B cell (primary cell): Measurements from ENCODE around the gene CS. TPM values are rescaled to one million over a fixed set of nuclear protein-coding genes. Genes with fewer than 3 reads are reported as not detected.

ENCODE experiments used
- ATAC-seq: fragments of 200-7000 bp; cut with Tn5 transposase; one replicate; pipeline ENCODE4 v1.10.0; 2021; ENCODE audit warnings: low read depth, mild to moderate bottlenecking, moderate number of reproducible peaks, moderate library complexity
- CTCF ChIA-PET: fragments of 350-600 bp; sonication (Branson Sonifier 250); formaldehyde crosslinking; loops from one replicate; lab custom pipeline; 2021; ENCODE audit warnings: antibody characterized with exemption, inconsistent platforms; lab: Charles Lee
- POLR2A ChIA-PET: fragments of 350-600 bp; sonication (Branson Sonifier 250); formaldehyde crosslinking; loops from one replicate; lab custom pipeline; 2021; ENCODE audit warnings: antibody characterized with exemption; lab: Charles Lee
- DNase-seq: peaks from one replicate; pipeline ENCODE4 v3.0.0; 2013
- H2AFZ ChIP-seq: 2 replicates; pipeline ENCODE4 v1.6.1; 2012; ENCODE audit warnings: mild to moderate bottlenecking, low read depth, low read length; ENCODE audit not compliant: insufficient read depth, poor library complexity, severe bottlenecking
- H3K27ac ChIP-seq, 2 donors: 1 replicate in 1 of 2; 2 replicates in 1 of 2; pipeline ENCODE4 v1.5.1; 2012 to 2013; ENCODE audit warnings: low read length in 2 of 2, mild to moderate bottlenecking in 2 of 2, moderate library complexity in 1 of 2
- H3K27me3 ChIP-seq, 4 experiments: fragments of 200-600 bp in 1 of 4; sonication (generic) in 1 of 4; replicated peaks in 1 of 4; 1 replicate in 2 of 4; 2 replicates in 2 of 4; pipeline versions ENCODE4 v1.6.1 to v1.7.0; 2013 to 2016; ENCODE audit warnings: low read length in 3 of 4, mild to moderate bottlenecking in 2 of 4, mixed read lengths in 1 of 4, moderate library complexity in 1 of 4; ENCODE audit not compliant: insufficient read depth in 4 of 4, control insufficient read depth in 3 of 4; ENCODE audit errors: control extremely low read depth in 1 of 4
- H3K36me3 ChIP-seq, 2 experiments: replicated peaks in 1 of 2; 1 replicate in 1 of 2; 2 replicates in 1 of 2; pipeline versions ENCODE4 v1.6.1 to v1.7.1; 2013; ENCODE audit warnings: low read length in 1 of 2; ENCODE audit not compliant: insufficient read depth in 2 of 2, control insufficient read depth in 1 of 2; ENCODE audit errors: control extremely low read depth in 1 of 2, extremely low read depth in 1 of 2
- H3K4me1 ChIP-seq, 2 donors: fragments of 200-600 bp in 1 of 2; sonication (generic) in 1 of 2; 1 replicate in 1 of 2; 2 replicates in 1 of 2; pipeline versions ENCODE4 v1.5.1 to v1.6.1; 2013 to 2017; ENCODE audit warnings: low read length in 2 of 2; ENCODE audit not compliant: control insufficient read depth in 2 of 2, insufficient read depth in 2 of 2
- H3K4me2 ChIP-seq: replicated peaks from 2 replicates; pipeline ENCODE3; 2012; ENCODE audit warnings: mild to moderate bottlenecking, low read depth, low read length; ENCODE audit not compliant: poor library complexity, severe bottlenecking
- H3K4me3 ChIP-seq, 5 experiments: fragments of 200-600 bp in 1 of 5; sonication (generic) in 1 of 5; 1 replicate in 3 of 5; 2 replicates in 2 of 5; pipeline versions ENCODE4 v1.5.1 to v1.7.0; 2011 to 2016; ENCODE audit warnings: low read length in 4 of 5, mild to moderate bottlenecking in 4 of 5, low read depth in 2 of 5, control low read depth in 1 of 5, moderate library complexity in 1 of 5; ENCODE audit not compliant: insufficient read depth in 1 of 5; ENCODE audit errors: control extremely low read depth in 1 of 5, extremely low read depth in 1 of 5
- H3K79me2 ChIP-seq: fragments of 200-600 bp; sonication (generic); one replicate; pipeline ENCODE4 v1.6.0; 2016; ENCODE audit warnings: low read length; ENCODE audit not compliant: control insufficient read depth, insufficient read depth
- H3K9ac ChIP-seq: fragments of 200-600 bp; sonication (generic); 2 replicates; pipeline ENCODE4 v1.6.1; 2017; ENCODE audit warnings: mild to moderate bottlenecking, low read length, moderate library complexity
- H3K9me3 ChIP-seq, 3 donors: one replicate each; pipeline versions ENCODE4 v1.6.1 to v1.7.1; 2013; ENCODE audit warnings: low read length in 2 of 3; ENCODE audit not compliant: control insufficient read depth in 2 of 3, insufficient read depth in 1 of 3; ENCODE audit errors: control extremely low read depth in 1 of 3
- H4K20me1 ChIP-seq: 2 replicates; pipeline ENCODE4 v1.6.0; 2012; ENCODE audit warnings: mild to moderate bottlenecking, low read length; ENCODE audit not compliant: insufficient read depth, control insufficient read depth, poor library complexity, severe bottlenecking
- H3K27ac Mint-ChIP-seq: one replicate; pipeline ENCODE4 v1.8.0; 2021; ENCODE audit warnings: mixed read lengths
- H3K27me3 Mint-ChIP-seq: one replicate; pipeline ENCODE4 v1.8.0; 2021; ENCODE audit warnings: mixed read lengths
- H3K4me1 Mint-ChIP-seq: one replicate; pipeline ENCODE4 v1.8.0; 2021; ENCODE audit warnings: mixed read lengths
- H3K4me3 Mint-ChIP-seq: one replicate; pipeline ENCODE4 v1.8.0; 2021; ENCODE audit warnings: mixed read lengths
- H3K9me3 Mint-ChIP-seq: one replicate; pipeline ENCODE4 v1.8.0; 2022; ENCODE audit warnings: mixed read lengths; ENCODE audit not compliant: insufficient read depth
- CTCF ChIP-seq: fragments of 200-600 bp; IDR thresholded peaks from one replicate; pipeline ENCODE4 v1.8.0; 2022; ENCODE audit warnings: antibody characterized with exemption, mild to moderate bottlenecking
- EZH2 ChIP-seq: IDR thresholded peaks from 2 replicates; pipeline ENCODE4 v1.6.1; 2012; ENCODE audit warnings: borderline replicate concordance, low read depth, mild to moderate bottlenecking, moderate library complexity, low read length; ENCODE audit not compliant: insufficient read depth, poor library complexity, severe bottlenecking
- WGBS: methylation state at CpG from one replicate; pipeline ENCODE4 v1.1.5; 2013; ENCODE audit warnings: missing lambda C conversion rate; ENCODE audit not compliant: insufficient coverage; 5-methylcytosine and 5-hydroxymethylcytosine counted together
- intact Hi-C: fragments of 100-400 bp; cut with micrococcal nuclease; formaldehyde crosslinking; loops from one replicate; pipeline ENCODE4 v1.10.0; 2022
- polyA plus RNA-seq: library from polyadenylated mRNA; depleted of rRNA; stranded (reverse); fragments of >200 nt; gene quantifications from 2 replicates; pipeline ENCODE4 v1.2.3, GENCODE V29; 2012
- total RNA-seq, 2 donors: library from RNA; stranded (reverse); fragments of 120-200 nt in 1 of 2; gene quantifications; 1 replicate in 1 of 2; 2 replicates in 1 of 2; pipeline versions ENCODE4 v1.2.3 to v1.2.4, GENCODE V29; 2013 to 2022

Gene CS
- total and polyA plus RNA-seq, 2 donors (not counting 1 experiment from before 2014, with no cell fraction given) = 114 to 154 TPM

DNA sequence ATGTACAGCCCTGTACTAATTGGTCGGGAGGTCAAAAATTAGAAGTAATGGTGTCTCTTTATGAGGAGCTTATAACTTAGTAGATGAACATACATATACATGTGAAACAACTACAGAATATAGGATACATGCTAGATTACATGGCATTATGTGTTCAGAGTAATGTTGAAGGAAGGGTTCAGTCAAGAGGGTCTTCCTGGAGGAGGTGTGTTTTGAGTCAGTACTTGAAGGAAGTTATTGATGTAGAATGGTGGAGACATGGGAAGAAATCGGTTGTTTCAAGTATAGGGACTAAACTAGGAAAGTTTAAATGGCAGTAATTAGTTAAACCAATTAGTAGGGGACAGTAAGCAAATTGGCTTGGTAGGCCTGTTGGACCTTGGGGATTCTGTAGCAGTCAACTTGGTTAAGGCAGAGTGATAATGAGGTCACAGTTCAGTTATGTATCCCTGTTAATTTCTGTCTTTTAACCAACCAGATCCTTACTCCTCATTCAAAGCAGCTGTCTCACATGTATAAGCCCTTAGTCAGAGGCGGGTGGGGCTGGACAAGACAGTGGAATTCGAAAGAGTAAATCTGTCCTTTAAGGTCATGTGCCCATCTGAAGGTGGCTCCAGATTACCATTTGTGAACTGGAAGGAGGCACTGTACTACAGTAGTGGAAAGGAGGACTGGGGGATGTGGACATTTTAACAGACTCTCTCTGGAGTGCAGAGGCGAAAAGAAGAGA, 38.5 kb downstream of the CS start:
- Histone ChIP-seq H2AFZ (no peak overlapping the region), H3K79me2 (peaks cover 22% of the 10 kb centered on the region), H3K4me2 (no peak overlapping the region), H3K4me1 (peaks cover 17 to 24% of the 10 kb centered on the region in 2 donors), H4K20me1 (peaks cover 13% of the 10 kb centered on the region), H3K36me3 (peaks cover 0 to 4% of the 10 kb centered on the region in 2 experiments), H3K4me3 (no peak overlapping the region), H3K27ac (no peak overlapping the region), H3K27me3 (no peaks in the 10 kb centered on the region), H3K9me3 (no peaks in the 10 kb centered on the region), H3K9ac (no peak overlapping the region)
- intact Hi-C loops = no loop called here
- H3K4me1 Mint-ChIP-seq = peaks cover 21% of the 10 kb centered on the region
- ChIA-PET POLR2A (no interaction called here), CTCF (interaction anchor here (0.9 to 5.8 kb wide), 2 partner anchors 28 to 55 kb away, joined by 3 to 40 read pairs; no protein-coding TSS in a partner anchor)
- no peak overlapping the region for H3K27ac Mint-ChIP-seq
- DNase-seq (no peak), ATAC-seq (no peak)
- no peaks in the 10 kb centered on the region for H3K9me3 Mint-ChIP-seq
- H3K27me3 Mint-ChIP-seq = no peaks in the 10 kb centered on the region
- no peak overlapping the region for H3K4me3 Mint-ChIP-seq
- no peak for TF ChIP-seq EZH2
- no peak for TF ChIP-seq CTCF
- 93% methylated on average over 4 of the region's 5 CpGs for WGBS

GRCh38 chr12:56260921-56261320, 39.2 kb downstream of the CS start:
- peaks cover 20% of the 10 kb centered on the region for H3K4me1 Mint-ChIP-seq
- H3K36me3 ChIP-seq = peaks cover 0 to 10% of the 10 kb centered on the region in 2 experiments
- H3K9ac ChIP-seq = no peak overlapping the region
- H3K4me3 Mint-ChIP-seq = no peak overlapping the region
- DNase-seq (no peak), ATAC-seq (no peak)
- no peak overlapping the region for H3K27ac Mint-ChIP-seq
- ChIA-PET POLR2A (no interaction called here), CTCF (interaction anchor here (0.8 to 5.8 kb wide), 3 partner anchors 28 to 67 kb away, joined by 3 to 40 read pairs (median 3); no protein-coding TSS in a partner anchor)
- H3K4me3 ChIP-seq = no peak overlapping the region
- TF ChIP-seq CTCF (no peak), EZH2 (no peak)
- H3K9me3 Mint-ChIP-seq = no peaks in the 10 kb centered on the region
- no peak overlapping the region for H3K27ac ChIP-seq
- WGBS = 90% methylated on average over 3 of the region's 3 CpGs
- H4K20me1 ChIP-seq = peaks cover 21% of the 10 kb centered on the region
- no peak overlapping the region for H2AFZ ChIP-seq
- H3K27me3 Mint-ChIP-seq = no peaks in the 10 kb centered on the region
- peaks cover 16 to 21% of the 10 kb centered on the region in 2 donors for H3K4me1 ChIP-seq
- H3K9me3 ChIP-seq = no peaks in the 10 kb centered on the region
- no peaks in the 10 kb centered on the region for H3K27me3 ChIP-seq
- H3K79me2 ChIP-seq = peaks cover 30% of the 10 kb centered on the region
- no peak overlapping the region for H3K4me2 ChIP-seq
- intact Hi-C loops = no loop called here
